ENCODE measurements around the gene RPS27A.

Gene RPS27A

GRCh38 chr2:55232084-55232862, at the start of gene RPS27A, which contains the start of gene CLHC1:
TSS of gene RPS27A (plus strand) at chr2:55232688. CDS start at chr2:55232825, 137 bp downstream.
TSS of gene CLHC1 (minus strand) at chr2:55232293. CDS start at chr2:55222411, 9,882 bp downstream.
- no peak for TF ChIP-seq CTCF (IDR thresholded peaks at IDR 0.05)

GRCh38 chr2:55196526-55196925, 36.0 kb upstream of the RPS27A start:
- no peak for TF ChIP-seq CTCF (IDR thresholded peaks at IDR 0.05)

GRCh38 chr2:55200416-55200815, 32.1 kb upstream of the RPS27A start:
- TF ChIP-seq CTCF (IDR thresholded peaks at IDR 0.05) = no peak

- TF ChIP-seq CTCF (IDR thresholded peaks at IDR 0.05) = no peak
These were observed 28.0 kb upstream of the RPS27A start for GRCh38 chr2:55204536-55204935.

- TF ChIP-seq CTCF (IDR thresholded peaks at IDR 0.05) = no peak
These were observed 27.5 kb upstream of the RPS27A start for GRCh38 chr2:55204950-55205349.

- TF ChIP-seq CTCF (IDR thresholded peaks at IDR 0.05) = no peak
These were observed 18.7 kb upstream of the RPS27A start for GRCh38 chr2:55213822-55214221.

- TF ChIP-seq CTCF (IDR thresholded peaks at IDR 0.05) = no peak
These were observed 8.3 kb upstream of the RPS27A start for GRCh38 chr2:55223958-55224760.

All from LNCAP (cell line).